Activated T-cell treated with anti-CD3 and anti-CD28 coated beads, Interleukin-2, amount 50 U/mL, for 24 hours (primary cell): ENCODE data around the gene RPS28.
"Not testable (repeated sequence)": the region's sequence is repeated elsewhere in the genome, so short reads cannot be mapped to it uniquely, and the experiment has no call there.

Experiments
- DNase-seq: peaks from one replicate; pipeline ENCODE4 v3.0.0-alpha.2; 2020
- H3K27ac Mint-ChIP-seq: 2 replicates; pipeline ENCODE4 v1.8.0; 2020; ENCODE audit warnings: mild to moderate bottlenecking, mixed read lengths
- H3K27me3 Mint-ChIP-seq: 2 replicates; pipeline ENCODE4 v1.8.0; 2020; ENCODE audit warnings: mixed read lengths
- H3K36me3 Mint-ChIP-seq: 2 replicates; pipeline ENCODE4 v1.8.0; 2020; ENCODE audit warnings: low read depth, mixed read lengths
- H3K4me1 Mint-ChIP-seq: 2 replicates; pipeline ENCODE4 v1.8.0; 2020; ENCODE audit warnings: low read depth, mixed read lengths
- H3K4me3 Mint-ChIP-seq: 2 replicates; pipeline ENCODE4 v1.8.0; 2020; ENCODE audit warnings: mild to moderate bottlenecking, moderate library complexity, mixed read lengths
- H3K9me3 Mint-ChIP-seq: 2 replicates; pipeline ENCODE4 v1.8.0; 2020; ENCODE audit warnings: mixed read lengths

Gene RPS28

GRCh38 chr19:8332976-8333766 lies 11.9 kb downstream of the RPS28 start:
- no peak overlapping the region for H3K4me3 Mint-ChIP-seq
- H3K27me3 Mint-ChIP-seq, result peaks cover 34% of the 10 kb centered on the region

GRCh38 chr19:8333767-8334457 lies 12.6 kb downstream of the RPS28 start:
- Mint-ChIP-seq H3K36me3 (no peaks in the 10 kb centered on the region), H3K27me3 (peaks cover 39% of the 10 kb centered on the region), H3K4me3 (no peak overlapping the region), H3K9me3 (no peaks in the 10 kb centered on the region), H3K27ac (no peak overlapping the region), H3K4me1 (peaks cover 10% of the 10 kb centered on the region)
- DNase-seq, result no peak

More at GRCh38 chr19:8332976-8333766, 11.9 kb downstream of the RPS28 start:
- no peaks in the 10 kb centered on the region for H3K9me3 Mint-ChIP-seq
- peaks cover 10% of the 10 kb centered on the region for H3K4me1 Mint-ChIP-seq
- no peak for DNase-seq
- H3K27ac Mint-ChIP-seq, result no peak overlapping the region
- H3K36me3 Mint-ChIP-seq, result no peaks in the 10 kb centered on the region

GRCh38 chr19:8334458-8335342 lies 13.4 kb downstream of the RPS28 start:
- Mint-ChIP-seq H3K27ac (no peak overlapping the region), H3K27me3 (peaks cover 41% of the 10 kb centered on the region), H3K9me3 (no peaks in the 10 kb centered on the region), H3K4me1 (peaks cover 10% of the 10 kb centered on the region), H3K36me3 (no peaks in the 10 kb centered on the region), H3K4me3 (no peak overlapping the region)
- DNase-seq, result peak; percentile 60

GRCh38 chr19:8335343-8336071 lies 14.2 kb downstream of the RPS28 start:
- Mint-ChIP-seq H3K27me3 (peaks cover 42% of the 10 kb centered on the region), H3K4me3 (peak overlapping the region; percentile 40), H3K4me1 (peaks cover 10% of the 10 kb centered on the region), H3K9me3 (no peaks in the 10 kb centered on the region), H3K27ac (no peak overlapping the region), H3K36me3 (no peaks in the 10 kb centered on the region)
- peak; percentile 63 for DNase-seq

- peak overlapping the region; percentile 40 for H3K4me3 Mint-ChIP-seq
- no peak overlapping the region for H3K27ac Mint-ChIP-seq
- DNase-seq, result no peak
- H3K4me1 Mint-ChIP-seq, result peaks cover 10% of the 10 kb centered on the region
- H3K36me3 Mint-ChIP-seq, result no peaks in the 10 kb centered on the region
- no peaks in the 10 kb centered on the region for H3K9me3 Mint-ChIP-seq
- H3K27me3 Mint-ChIP-seq, result peaks cover 47% of the 10 kb centered on the region
Observed at GRCh38 chr19:8336072-8336569, 14.8 kb downstream of the RPS28 start.

GRCh38 chr19:8336660-8337059 lies 15.4 kb downstream of the RPS28 start:
- no peaks in the 10 kb centered on the region for H3K9me3 Mint-ChIP-seq
- H3K36me3 Mint-ChIP-seq, result no peaks in the 10 kb centered on the region
- H3K4me1 Mint-ChIP-seq, result peaks cover 10% of the 10 kb centered on the region
- peaks cover 47% of the 10 kb centered on the region for H3K27me3 Mint-ChIP-seq
- DNase-seq, result no peak
- no peak overlapping the region for H3K4me3 Mint-ChIP-seq
- no peak overlapping the region for H3K27ac Mint-ChIP-seq

- H3K4me1 Mint-ChIP-seq, result peaks cover 12% of the 10 kb centered on the region
- H3K27me3 Mint-ChIP-seq, result peaks cover 53% of the 10 kb centered on the region
- no peak overlapping the region for H3K27ac Mint-ChIP-seq
- no peak overlapping the region for H3K4me3 Mint-ChIP-seq
- no peak for DNase-seq
- no peaks in the 10 kb centered on the region for H3K36me3 Mint-ChIP-seq
- H3K9me3 Mint-ChIP-seq, result no peaks in the 10 kb centered on the region
Observed at GRCh38 chr19:8337728-8338127, 16.4 kb downstream of the RPS28 start.

GRCh38 chr19:8338835-8339234 lies 17.5 kb downstream of the RPS28 start:
- H3K36me3 Mint-ChIP-seq, result no peaks in the 10 kb centered on the region
- H3K27me3 Mint-ChIP-seq, result peaks cover 48% of the 10 kb centered on the region
- H3K4me3 Mint-ChIP-seq, result no peak overlapping the region
- peaks cover 18% of the 10 kb centered on the region for H3K4me1 Mint-ChIP-seq
- no peak overlapping the region for H3K27ac Mint-ChIP-seq
- no peak for DNase-seq
- H3K9me3 Mint-ChIP-seq, result no peaks in the 10 kb centered on the region

- no peak overlapping the region for H3K4me3 Mint-ChIP-seq
- peaks cover 42% of the 10 kb centered on the region for H3K27me3 Mint-ChIP-seq
- no peak for DNase-seq
- H3K9me3 Mint-ChIP-seq, result no peaks in the 10 kb centered on the region
- peaks cover 14% of the 10 kb centered on the region for H3K4me1 Mint-ChIP-seq
- H3K27ac Mint-ChIP-seq, result no peak overlapping the region
- H3K36me3 Mint-ChIP-seq, result no peaks in the 10 kb centered on the region
Observed at GRCh38 chr19:8340341-8341096, 19.2 kb downstream of the RPS28 start.

GRCh38 chr19:8341504-8341903 lies 20.2 kb downstream of the RPS28 start:
- DNase-seq, H3K27ac Mint-ChIP-seq, H3K9me3 Mint-ChIP-seq, H3K36me3 Mint-ChIP-seq, H3K4me3 Mint-ChIP-seq, H3K4me1 Mint-ChIP-seq: not testable (repeated sequence)
- peaks cover 34% of the 10 kb centered on the region for H3K27me3 Mint-ChIP-seq

- DNase-seq, result no peak
- H3K9me3 Mint-ChIP-seq, result no peaks in the 10 kb centered on the region
- H3K4me1 Mint-ChIP-seq, result peaks cover 8% of the 10 kb centered on the region
- no peak overlapping the region for H3K4me3 Mint-ChIP-seq
- no peaks in the 10 kb centered on the region for H3K36me3 Mint-ChIP-seq
- peaks cover 30% of the 10 kb centered on the region for H3K27me3 Mint-ChIP-seq
- no peak overlapping the region for H3K27ac Mint-ChIP-seq
Observed at GRCh38 chr19:8342316-8342683, 21.0 kb downstream of the RPS28 start.

GRCh38 chr19:8342684-8343482 lies 21.6 kb downstream of the RPS28 start, which contains the start of gene KANK3:
KANK3 (minus strand) TSS chr19:8343262; CDS start chr19:8337828, 5,434 bp downstream.
- peak; percentile 95 for DNase-seq
- Mint-ChIP-seq H3K4me1 (peaks cover 8% of the 10 kb centered on the region), H3K9me3 (no peaks in the 10 kb centered on the region), H3K4me3 (peak within 1 kb of the TSS; percentile 67), H3K27me3 (peaks cover 24% of the 10 kb centered on the region), H3K27ac (no peak within 1 kb of the TSS), H3K36me3 (no peaks in the 10 kb centered on the region)

GRCh38 chr19:8343483-8343844 lies 22.2 kb downstream of the RPS28 start:
- H3K9me3 Mint-ChIP-seq, result no peaks in the 10 kb centered on the region

More at GRCh38 chr19:8343483-8343844, 22.2 kb downstream of the RPS28 start:
- H3K27ac Mint-ChIP-seq, result no peak overlapping the region
- peak overlapping the region; percentile 67 for H3K4me3 Mint-ChIP-seq
- H3K27me3 Mint-ChIP-seq, result peaks cover 18% of the 10 kb centered on the region
- H3K36me3 Mint-ChIP-seq, result no peaks in the 10 kb centered on the region
- H3K4me1 Mint-ChIP-seq, result peaks cover 8% of the 10 kb centered on the region
- no peak for DNase-seq
